ENCODE measurements around the gene CENPP. TPM values are rescaled to one million over a fixed set of nuclear protein-coding genes. Genes with fewer than 3 reads are reported as not detected.

Gene CENPP
- total RNA-seq, 4 donors from 2014 or later, result 0.88 to 12.0 (median 4.3) TPM

DNA sequence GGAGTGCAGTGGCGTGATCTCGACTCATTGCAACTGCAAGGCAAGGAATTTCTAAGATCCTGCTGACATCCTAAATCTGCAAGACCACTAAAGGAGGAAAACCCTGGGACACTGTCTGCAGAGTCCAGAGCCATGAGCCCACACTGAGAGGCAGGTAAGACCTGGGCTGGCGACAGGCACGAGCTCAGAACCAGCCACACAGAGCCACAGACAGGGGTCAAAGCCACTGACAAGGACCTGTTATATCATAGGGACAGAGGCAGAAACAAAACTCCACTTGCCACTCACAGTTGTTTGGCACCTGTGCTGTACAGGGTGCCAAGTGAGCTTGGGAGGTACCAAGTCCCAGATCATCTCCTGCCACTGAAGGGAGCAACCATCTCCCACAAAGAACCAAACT lies 310.0 kb downstream of the CENPP start:
- Histone ChIP-seq H3K27ac (no peak overlapping the region), H3K9me3 (no peaks in the 10 kb centered on the region), H3K4me3 (no peak overlapping the region), H3K36me3 (no peaks in the 10 kb centered on the region), H3K27me3 (no peaks in the 10 kb centered on the region), H3K4me1 (peaks cover 0 to 4% of the 10 kb centered on the region in 2 donors)
- TF ChIP-seq, protein P1, sequence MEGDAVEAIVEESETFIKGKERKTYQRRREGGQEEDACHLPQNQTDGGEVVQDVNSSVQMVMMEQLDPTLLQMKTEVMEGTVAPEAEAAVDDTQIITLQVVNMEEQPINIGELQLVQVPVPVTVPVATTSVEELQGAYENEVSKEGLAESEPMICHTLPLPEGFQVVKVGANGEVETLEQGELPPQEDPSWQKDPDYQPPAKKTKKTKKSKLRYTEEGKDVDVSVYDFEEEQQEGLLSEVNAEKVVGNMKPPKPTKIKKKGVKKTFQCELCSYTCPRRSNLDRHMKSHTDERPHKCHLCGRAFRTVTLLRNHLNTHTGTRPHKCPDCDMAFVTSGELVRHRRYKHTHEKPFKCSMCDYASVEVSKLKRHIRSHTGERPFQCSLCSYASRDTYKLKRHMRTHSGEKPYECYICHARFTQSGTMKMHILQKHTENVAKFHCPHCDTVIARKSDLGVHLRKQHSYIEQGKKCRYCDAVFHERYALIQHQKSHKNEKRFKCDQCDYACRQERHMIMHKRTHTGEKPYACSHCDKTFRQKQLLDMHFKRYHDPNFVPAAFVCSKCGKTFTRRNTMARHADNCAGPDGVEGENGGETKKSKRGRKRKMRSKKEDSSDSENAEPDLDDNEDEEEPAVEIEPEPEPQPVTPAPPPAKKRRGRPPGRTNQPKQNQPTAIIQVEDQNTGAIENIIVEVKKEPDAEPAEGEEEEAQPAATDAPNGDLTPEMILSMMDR (IDR thresholded peaks at IDR 0.05), result no peak
- TF ChIP-seq POLR2A (IDR thresholded peaks at IDR 0.05), result no peak
- peak; percentile 8 to 10 for DNase-seq
- intact Hi-C loops (cut with DNase I; ENCODE audit: low total_unique reads), result loop anchor here (5.0 kb wide), 2 partner anchors 298 to 498 kb away; no protein-coding TSS in a partner anchor

DNA sequence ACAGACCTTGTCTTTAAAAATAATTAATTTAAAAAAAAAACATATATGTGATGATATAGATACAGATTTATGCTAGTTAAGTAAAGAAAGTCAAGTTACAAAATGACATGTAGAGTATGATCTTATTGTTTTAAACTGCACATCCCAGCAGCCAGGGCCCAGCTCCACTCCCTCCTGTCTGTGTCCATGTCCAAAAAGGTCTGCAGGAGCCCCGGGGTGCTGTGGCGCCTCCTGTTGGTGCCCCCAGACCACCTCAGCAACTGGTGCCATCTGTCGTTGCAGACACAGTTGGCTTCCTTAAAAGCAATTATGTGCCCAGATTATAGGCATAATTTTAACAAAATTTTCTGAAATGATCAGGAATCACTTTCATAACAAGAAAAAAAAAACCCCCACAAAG lies 310.9 kb downstream of the CENPP start:
- Histone ChIP-seq H3K36me3 (no peaks in the 10 kb centered on the region), H3K4me3 (no peak overlapping the region), H3K27ac (no peak overlapping the region), H3K27me3 (no peaks in the 10 kb centered on the region), H3K9me3 (no peaks in the 10 kb centered on the region), H3K4me1 (peaks cover 0 to 5% of the 10 kb centered on the region in 2 donors)
- DNase-seq, result peak in 1 of 2 donors; percentile 8
- intact Hi-C loops (cut with DNase I; ENCODE audit: low total_unique reads), result loop anchor here (5.0 kb wide), 2 partner anchors 299 to 499 kb away; no protein-coding TSS in a partner anchor
- TF ChIP-seq POLR2A (IDR thresholded peaks at IDR 0.05), result no peak
- TF ChIP-seq, protein P1 (IDR thresholded peaks at IDR 0.05), result no peak

DNA sequence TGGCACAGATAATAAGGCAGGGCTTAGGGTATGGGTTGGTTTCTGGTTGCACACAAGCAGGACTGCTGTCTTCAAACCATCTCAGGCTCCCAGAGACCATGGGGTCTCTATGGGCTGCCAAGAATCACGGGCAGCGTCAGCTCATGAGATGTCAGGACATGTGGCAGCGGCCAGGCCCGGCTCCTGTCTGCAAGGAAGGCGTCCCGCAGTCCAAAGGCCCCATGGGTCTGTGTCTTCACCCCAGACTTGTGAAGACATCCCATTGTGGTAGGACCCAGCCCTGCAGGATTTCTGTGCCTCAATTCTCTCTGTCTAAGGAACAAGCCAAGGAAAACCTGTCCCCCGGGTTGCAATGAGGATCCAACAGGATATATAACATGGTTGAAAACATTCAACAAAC lies 311.6 kb downstream of the CENPP start:
- TF ChIP-seq, protein P1 (IDR thresholded peaks at IDR 0.05), result no peak
- no peak for TF ChIP-seq POLR2A (IDR thresholded peaks at IDR 0.05)
- no peak overlapping the region for H3K4me3 ChIP-seq
- H3K27ac ChIP-seq, result no peak overlapping the region
- no peaks in the 10 kb centered on the region for H3K36me3 ChIP-seq
- no peaks in the 10 kb centered on the region for H3K9me3 ChIP-seq
- no peaks in the 10 kb centered on the region for H3K27me3 ChIP-seq
- DNase-seq, result peak in 1 of 2 donors; percentile 13
- intact Hi-C loops (cut with DNase I; ENCODE audit: low total_unique reads), result loop anchor here (5.0 kb wide), 2 partner anchors 300 to 500 kb away; no protein-coding TSS in a partner anchor
- H3K4me1 ChIP-seq, result peaks cover 0 to 5% of the 10 kb centered on the region in 2 donors

DNA sequence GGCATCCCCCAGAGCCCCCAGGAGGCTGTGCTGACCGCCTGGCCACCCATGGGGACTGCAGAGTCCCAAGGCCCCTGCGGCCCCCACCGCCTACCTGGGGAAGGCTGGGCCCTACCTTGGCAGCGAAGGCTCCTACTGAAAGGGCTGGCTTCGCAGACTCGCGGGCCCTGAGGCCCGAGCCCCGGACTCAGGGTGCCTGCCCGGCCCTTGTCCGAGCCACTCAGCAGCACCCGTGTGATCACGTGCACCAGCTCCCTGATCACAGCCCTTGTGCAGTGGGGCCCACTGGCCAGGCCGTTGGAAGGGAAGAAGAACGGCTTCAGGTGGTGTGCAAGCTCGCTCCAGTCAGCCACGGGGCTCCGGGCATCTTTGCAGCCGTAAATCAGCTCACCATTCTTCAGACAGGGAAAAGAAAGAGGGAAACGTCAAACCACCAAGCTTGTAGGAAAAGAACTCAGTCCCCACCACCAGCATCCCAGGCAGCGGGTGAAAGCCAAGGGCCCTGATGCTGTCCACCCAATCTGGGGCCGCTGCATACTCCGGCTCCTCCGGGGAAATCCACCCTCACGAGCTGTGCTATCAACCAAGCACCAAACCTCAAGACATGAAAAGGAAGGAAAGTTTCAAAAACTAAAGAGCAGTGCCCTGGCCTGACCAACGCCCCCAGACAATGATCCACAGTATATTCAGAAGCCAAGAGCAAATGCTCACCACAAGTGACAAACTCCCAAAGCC lies 312.3 kb downstream of the CENPP start:
- Histone ChIP-seq H3K27me3 (no peaks in the 10 kb centered on the region), H3K4me3 (no peak overlapping the region), H3K4me1 (peaks cover 0 to 5% of the 10 kb centered on the region in 2 donors), H3K9me3 (no peaks in the 10 kb centered on the region), H3K36me3 (no peaks in the 10 kb centered on the region), H3K27ac (no peak overlapping the region)
- intact Hi-C loops (cut with DNase I; ENCODE audit: low total_unique reads), result loop anchor here (5.0 kb wide), 2 partner anchors 301 to 501 kb away; no protein-coding TSS in a partner anchor
- DNase-seq, result peak in 1 of 2 donors; percentile 11
- TF ChIP-seq, protein P1 (IDR thresholded peaks at IDR 0.05), result no peak
- TF ChIP-seq POLR2A (IDR thresholded peaks at IDR 0.05), result no peak

DNA sequence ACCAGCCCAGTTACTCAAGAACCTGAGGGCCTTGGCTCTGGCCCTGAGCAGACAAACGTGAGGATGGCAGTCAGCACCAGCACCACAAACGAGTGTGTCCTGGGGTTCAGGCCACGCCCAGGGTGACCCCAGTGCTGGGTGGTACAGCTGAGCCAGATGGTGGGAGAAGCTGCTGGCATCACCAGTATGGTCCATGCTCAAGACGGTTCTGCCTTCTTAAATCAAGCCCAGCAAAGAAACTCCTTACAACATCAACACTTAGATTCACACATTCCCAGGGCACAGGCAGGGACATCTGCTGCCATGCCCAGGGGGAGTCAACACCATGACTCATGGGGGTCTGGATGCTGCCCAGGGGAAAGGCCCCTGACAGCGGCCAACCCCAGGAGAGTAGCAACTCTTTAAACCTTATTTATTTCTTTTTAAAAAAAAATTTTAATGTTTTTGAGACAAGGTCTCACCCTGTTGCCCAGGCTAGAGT lies 312.9 kb downstream of the CENPP start:
- no peaks in the 10 kb centered on the region for H3K36me3 ChIP-seq
- DNase-seq, result peak in 1 of 2 donors; percentile 14
- intact Hi-C loops (cut with DNase I; ENCODE audit: low total_unique reads), result loop anchor here (5.0 kb wide), 2 partner anchors 301 to 501 kb away; no protein-coding TSS in a partner anchor

More for the DNA sequence above, 312.9 kb downstream of the CENPP start:
- Histone ChIP-seq H3K27me3 (no peaks in the 10 kb centered on the region), H3K27ac (no peak overlapping the region), H3K4me3 (no peak overlapping the region), H3K4me1 (peaks cover 0 to 5% of the 10 kb centered on the region in 2 donors), H3K9me3 (no peaks in the 10 kb centered on the region)
- no peak for TF ChIP-seq POLR2A (IDR thresholded peaks at IDR 0.05)
- TF ChIP-seq, protein P1 (IDR thresholded peaks at IDR 0.05), result no peak
